GM21786 (cell line): ENCODE measurements around the gene BBOX1.
"Not testable (repeated sequence)": the region's sequence is repeated elsewhere in the genome, so short reads cannot be mapped to it uniquely, and the experiment has no call there.

Source experiments
- ATAC-seq: cut with Tn5 transposase; IDR thresholded peaks from one replicate; pipeline ENCODE4 v1.9.1; 2021; ENCODE audit not compliant: unreplicated experiment

Gene BBOX1

DNA sequence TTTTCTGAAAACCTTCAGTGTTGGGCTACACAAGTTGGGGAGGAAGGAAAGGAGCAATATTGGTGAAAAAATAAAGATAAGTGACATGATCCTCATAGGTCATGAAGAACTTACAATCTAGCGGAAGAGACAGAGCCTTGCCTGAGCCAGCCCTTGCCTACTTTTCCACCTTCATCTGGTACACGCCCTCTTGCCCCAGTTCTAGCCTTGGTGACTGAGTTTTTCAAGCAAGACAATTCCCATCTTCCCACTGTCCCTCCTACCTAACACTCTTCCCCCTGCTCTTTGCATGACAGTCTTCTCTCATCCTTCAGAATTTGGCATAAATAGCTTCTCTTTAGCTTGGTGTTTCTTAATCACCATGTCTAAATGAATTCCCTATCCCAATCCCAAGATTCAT, 42.6 kb downstream of the BBOX1 start:
- no peak for ATAC-seq

DNA sequence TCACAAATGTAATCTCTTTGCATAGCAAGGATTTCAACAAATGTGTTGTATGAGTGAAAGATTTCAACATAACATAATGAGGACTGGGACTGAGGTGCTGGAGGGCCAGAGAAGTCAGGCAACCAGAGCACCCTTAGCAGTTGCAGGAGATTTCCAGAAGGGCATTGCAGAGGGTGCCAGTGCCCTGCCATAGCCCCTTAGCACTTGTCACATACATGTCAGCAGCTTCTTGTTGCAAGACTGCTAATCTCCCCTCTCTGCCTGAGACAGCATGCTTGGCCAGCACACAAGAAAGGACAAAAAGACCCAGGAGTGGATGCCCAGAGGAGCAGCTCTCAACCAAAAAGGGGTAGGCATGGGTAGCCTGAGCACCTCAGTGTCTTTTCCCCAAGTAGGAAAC, 43.2 kb downstream of the BBOX1 start:
- no peak for ATAC-seq

DNA sequence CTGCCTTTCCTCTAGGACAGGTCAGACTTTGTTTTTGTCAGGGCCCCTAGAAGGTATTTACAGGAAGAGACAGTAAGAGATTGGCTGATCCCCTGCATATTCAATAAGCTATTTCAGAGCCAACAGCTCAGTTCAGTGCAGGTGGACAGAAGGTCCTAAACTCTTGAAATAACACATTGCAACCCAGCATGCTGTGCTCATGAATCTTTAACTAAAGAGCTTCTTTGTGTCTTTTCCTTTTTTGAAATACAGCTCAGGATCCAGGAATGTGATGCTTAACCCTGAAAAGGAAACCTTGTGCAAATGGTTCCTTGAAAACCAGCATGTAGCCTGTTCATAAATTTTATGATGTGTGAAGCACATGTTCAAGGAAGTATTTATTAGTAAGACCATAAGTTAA, 43.9 kb downstream of the BBOX1 start:
- ATAC-seq, result no peak

DNA sequence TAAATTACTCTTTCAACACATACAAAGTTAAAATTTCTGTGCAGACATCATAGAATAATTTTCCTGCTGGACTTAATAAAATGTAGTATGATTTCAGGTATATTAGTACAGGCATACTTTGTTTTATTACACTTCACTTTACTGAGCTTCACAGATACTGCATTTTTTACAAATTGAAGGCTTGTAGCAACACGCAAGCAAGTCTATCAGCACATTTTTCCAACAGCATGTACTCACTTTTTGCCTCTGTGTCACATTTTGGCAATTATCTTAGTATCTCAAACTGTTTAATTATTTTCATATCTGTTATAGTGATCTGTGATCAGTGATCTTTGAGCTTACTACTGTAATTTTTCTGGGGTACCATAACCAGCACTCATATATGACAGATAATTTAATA, 44.5 kb downstream of the BBOX1 start:
- no peak for ATAC-seq

DNA sequence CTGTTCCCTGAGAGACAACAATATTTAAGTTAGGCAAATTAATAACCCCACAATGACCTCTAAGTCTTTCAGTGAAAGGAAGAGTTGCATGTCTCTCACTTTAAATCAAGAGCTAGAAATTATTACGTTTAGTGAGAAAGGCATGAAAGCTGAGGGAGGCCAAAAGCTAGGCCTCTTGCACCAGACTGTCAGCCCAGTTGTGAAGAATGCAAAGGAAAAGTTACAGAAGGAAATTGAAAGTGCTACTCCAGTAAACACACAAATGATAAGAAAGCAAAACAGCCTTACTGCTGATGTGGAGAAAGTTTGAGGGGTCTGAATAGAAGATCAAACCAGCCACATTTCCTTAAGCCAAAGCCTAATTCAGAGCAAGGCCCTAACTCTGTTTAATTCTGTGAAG, 45.0 kb downstream of the BBOX1 start:
- ATAC-seq, result no peak

DNA sequence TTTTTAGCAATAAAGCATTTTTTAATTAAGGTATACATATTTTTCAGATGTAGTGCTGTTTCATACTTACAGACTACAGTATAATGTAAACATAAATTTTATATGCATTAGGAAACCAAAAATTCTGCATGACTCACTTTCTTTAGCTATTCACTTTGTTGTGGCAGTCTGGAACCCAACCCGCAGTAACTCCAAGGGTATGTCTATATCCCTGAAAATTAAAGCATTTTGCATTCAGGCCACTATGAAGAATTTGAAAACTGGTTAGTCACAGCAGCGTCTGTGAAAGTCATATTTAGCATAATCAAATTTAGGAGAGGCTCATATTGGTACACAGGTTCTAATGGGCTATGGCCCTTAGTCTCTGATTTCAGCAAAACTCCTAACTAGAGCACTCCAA, 46.8 kb downstream of the BBOX1 start:
- ATAC-seq, result no peak

DNA sequence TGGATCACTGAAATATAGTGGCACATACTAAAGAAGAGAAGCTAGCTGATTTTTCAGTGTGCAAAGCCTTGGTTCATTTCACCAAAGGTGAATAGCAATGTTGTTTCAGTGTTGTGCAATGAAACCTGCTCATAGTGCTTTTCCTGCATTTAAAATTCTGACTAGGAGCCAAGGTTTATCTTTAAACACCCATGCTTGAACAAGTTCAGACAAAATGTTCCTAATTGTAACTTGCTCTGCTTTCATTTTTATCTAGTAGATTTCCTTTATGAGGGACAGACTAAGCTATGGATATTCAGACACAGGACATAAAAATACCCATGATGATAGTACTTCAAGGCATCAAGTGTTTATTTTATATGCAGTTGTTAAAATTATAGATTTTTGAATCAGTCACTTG, 47.7 kb downstream of the BBOX1 start:
- ATAC-seq, result no peak

DNA sequence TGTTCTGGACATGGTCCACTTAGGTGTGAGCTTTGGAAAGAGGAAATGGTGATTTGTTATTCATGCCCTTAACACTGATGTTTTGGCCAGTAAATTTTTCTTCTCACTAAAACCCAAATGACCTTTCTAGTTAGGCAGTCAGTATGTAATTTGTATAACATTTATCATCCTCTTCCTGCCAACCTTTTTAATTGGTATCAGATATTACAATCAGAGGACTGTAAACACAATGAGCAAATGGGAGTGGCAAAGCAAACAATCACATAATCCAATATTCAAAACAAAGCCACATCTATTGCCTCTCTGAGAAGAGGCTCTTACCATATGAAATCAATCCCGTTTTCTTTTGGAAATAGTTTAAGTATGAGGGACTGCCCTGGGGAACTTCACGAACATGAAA, 49.1 kb downstream of the BBOX1 start:
- ATAC-seq, result no peak

DNA sequence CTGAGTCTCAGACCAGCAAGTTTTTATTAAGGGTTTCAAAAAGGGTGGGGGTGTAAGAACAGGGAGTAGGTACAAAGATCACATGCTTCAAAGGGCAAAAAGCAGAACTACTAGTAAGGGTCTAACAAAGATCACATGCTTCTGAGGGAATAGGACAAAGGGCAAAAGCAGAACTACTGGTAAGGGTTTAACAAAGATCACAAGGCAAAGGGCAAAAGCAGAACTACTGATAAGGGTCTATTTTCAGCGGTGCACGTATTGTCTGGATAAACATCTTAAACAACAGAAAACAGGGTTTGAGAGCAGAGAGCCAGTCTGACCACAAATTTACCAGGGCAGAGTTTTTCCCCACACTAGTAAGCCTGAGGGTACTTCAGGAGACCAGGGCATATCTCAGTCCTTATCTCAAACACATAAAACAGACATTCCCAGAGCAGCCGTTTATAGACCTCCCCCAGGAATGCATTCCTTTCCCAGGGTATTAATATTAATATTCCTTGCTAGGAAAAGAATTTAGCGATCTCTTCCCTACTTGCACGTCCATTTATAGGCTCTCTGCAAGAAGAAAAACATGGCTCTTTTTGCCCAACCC, 49.8 kb downstream of the BBOX1 start:
- ATAC-seq, result not testable (repeated sequence)

DNA sequence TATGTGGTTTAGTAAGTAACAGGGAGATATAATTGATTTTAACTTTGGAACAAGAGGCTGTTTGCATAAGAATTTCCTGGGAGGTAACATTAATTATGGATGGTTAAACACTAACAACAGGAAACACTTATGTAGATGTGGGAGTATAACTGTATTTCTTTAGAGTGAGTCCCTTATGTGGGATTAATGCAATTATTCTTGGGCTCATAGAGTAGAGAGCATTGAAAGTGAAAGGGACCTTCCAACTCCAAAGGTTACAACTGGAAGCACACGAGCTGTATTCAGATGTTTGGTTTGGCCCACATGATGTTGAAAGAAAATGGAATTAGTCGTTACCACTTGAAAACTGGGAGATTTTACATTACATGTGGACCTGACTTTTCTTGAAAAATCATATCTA, 53.5 kb downstream of the BBOX1 start:
- no peak for ATAC-seq

DNA sequence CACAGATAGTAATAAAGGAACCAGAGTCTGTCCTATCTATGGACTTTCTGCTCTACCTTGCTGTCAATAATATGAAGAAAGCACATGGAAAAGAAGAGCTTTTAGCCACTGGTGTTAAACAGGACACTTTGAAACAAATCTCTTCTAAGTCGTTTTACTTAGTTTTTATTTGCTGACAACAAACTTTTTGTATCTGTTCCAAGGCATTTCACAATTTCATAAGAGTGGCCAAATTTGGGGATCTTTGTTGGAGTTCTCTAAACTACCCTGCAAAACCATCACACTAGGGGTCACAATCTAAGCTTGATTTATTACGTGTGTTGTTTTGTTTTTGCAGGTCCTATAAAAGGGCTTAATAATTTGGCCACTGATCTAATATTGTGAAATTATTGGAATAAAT, 54.4 kb downstream of the BBOX1 start:
- ATAC-seq, result no peak

DNA sequence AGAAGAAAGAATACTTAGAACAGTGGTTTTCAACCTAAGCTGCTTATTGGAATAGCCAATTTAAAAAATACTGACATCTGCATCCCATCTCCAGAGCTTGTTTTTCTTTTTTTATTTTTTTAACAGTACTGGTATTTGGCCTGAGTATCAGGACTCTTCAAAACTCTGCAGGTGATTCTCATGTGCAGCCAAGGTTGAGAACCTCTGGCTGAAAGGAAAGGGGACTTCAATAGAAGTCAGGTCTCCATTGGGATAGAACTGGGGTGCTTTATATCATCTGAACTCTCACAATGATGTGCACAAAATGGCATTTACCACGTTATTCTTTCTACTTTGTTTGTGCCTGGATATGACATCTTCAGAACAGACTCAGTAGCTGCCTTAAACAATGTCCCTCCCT, 55.3 kb downstream of the BBOX1 start:
- ATAC-seq, result no peak

DNA sequence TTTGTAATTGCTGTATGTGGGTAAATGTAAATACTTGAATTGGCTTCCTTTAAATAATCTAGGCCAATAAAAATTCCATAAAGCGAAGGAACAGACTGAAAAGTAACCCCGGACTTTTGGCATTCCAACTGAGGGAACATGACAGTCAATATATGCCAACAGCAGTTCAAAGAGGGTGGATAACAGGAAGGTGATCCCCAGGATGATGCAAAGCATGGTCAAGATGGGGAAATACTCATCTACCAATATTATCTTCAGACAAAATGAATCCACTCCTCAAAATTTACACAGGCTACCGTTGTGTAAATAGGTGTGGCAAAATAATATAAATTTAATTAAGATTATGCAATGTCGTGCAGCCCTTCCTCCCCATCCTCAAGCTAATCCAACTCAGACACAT, 56.9 kb downstream of the BBOX1 start:
- ATAC-seq, result no peak

DNA sequence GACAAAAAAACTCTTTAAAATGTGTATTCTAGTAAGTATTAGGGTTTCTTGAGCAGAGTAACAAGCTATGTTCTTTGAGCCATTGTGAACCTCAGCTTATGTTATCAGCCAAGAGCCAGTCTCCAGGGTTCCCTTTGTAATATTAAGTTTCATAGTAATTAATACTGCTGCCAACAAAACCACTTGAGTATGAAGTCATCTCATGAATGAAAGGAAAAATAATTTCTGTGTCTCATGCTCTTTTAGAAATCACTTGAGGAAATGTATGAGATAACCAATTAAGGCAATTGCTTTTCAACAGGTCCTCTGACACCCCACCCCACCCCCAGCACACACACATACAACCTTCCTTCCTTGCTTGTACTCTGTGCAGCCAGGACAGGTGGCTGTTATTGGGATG, 59.9 kb downstream of the BBOX1 start:
- no peak for ATAC-seq

DNA sequence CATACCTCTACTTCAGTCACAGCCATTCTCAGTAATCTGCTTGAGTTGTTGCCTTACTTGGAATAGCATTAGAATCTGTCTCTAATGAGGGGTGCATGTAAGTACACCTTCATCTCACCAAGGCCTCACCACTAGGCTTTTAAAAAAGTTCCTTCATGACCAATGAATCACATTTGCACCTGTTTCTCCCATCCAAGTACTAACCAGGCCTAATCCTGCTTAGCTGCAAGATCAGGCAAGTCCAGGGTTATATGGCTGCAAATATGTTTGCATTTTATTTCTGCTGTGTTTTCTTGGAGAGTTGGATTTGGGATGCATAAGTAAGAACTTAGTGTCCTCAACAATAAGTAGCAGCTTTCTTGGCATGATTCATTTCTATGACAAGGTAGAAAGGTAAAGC, 66.9 kb downstream of the BBOX1 start:
- ATAC-seq, result no peak

DNA sequence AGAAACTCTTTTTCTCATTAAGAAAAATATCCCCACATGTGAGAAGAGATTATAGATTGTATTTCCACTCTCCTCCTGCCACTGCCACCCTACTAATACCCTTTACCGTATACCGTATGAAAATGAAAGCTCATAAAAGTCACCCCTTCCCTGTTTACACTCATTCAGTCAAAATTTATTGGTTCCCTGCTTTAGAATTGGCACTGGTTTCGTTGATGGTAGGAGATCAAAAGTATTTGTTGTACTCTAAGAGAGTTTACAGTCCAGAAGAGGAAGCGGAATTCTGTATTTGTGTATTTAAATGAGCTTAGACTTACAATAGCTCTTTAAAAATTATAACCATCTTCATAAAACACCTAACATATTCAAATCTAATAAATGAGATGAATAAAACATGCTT, 68.2 kb downstream of the BBOX1 start:
- ATAC-seq, result no peak

DNA sequence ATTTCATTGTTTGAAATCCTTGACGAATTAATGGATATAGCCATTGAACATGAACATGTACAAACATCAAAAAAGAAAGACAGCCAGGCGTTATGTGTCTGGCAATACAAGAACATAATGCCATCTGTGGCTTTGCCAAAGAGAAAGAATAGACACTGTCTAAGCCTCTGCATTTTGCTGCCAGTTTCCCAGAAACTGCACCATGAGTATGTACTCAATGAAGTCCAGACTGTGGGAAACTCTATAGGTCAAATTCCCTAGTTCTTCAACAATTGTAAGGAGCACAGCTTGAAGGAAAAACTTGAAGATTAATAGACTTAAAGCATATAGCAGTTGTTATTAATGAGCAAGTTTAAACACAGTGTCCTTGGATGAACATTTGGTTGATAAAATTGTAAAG, 71.3 kb downstream of the BBOX1 start:
- ATAC-seq, result no peak

DNA sequence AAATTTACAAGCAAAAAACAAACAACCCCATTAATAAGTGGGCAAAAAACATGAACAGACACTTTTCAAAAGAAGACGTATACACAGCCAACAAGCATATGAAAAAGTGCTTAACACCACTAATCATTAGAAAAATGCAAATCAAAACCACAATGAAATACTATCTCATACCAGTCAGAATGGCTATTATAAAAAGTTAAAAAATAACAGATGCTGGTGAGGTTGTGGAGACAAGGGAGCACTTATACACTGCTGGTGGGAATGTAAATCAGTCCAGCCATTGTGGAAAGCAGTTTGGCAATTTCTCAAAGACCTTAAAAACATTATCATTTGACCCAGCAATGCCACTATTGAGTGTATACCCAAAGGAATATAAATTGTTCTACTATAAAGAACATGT, 72.3 kb downstream of the BBOX1 start:
- ATAC-seq, result no peak

DNA sequence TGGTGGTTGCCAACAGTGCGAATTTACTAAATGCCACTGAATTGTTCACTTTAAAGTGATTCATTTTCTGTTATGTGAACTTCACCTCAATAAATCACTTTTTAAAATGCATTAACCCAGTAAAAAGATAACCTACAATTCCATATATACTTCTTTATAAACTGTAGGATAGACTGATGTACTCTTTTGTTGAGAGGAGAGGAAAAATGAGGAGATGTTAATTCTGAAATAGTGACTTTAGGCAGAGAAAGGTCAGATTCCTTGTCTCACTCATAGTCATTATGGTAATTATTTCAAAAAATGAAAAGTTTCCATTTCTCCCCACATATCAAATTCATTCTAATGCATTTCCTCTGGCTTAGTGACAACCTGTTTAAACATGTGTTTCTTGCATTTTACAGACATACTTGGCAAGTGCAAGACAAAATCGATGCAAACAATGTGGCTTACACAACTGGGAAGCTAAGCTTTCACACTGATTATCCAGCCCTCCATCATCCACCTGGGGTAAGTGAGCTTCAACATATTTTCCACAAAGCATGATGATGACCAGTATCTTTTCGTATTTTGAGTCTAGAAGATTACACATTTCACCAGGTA, 74.5 kb downstream of the BBOX1 start:
- ATAC-seq, result no peak

DNA sequence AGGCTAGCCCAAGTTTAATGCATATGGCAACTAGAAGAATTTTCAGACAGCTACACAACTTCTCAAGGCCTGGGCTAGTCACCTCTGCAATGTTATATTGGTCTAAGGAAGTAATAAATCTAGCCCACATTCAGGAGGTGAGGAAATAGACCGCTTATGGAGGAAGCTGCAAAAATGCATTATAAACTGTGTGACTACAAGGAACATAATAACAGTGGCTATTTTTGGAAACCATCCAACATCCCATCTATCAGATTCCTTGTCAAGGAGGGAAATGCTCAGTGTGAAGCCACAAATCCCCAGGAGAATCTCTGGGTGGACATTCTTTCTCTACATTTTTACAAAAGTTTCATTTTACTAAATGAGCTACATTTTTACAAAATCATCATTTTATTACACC, 76.1 kb downstream of the BBOX1 start:
- ATAC-seq, result no peak

DNA sequence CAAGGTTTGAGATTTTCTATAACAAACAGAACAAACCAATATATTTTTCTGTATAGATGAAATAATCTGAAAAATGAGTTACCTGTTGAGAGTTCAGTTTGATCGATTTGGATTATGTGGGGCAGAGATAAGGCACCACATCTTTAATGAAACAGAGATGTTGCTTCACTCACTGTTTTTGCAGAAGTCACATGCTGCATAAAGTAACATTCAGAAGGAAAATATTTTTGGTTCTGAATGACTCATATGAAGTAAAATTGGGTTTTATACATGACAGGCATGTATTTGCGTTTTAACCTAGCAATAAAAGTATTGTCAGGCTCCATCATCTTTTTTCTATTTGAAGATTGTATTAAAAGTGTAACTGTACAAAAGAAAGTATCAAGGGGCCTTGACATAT, 77.8 kb downstream of the BBOX1 start:
- ATAC-seq, result no peak

DNA sequence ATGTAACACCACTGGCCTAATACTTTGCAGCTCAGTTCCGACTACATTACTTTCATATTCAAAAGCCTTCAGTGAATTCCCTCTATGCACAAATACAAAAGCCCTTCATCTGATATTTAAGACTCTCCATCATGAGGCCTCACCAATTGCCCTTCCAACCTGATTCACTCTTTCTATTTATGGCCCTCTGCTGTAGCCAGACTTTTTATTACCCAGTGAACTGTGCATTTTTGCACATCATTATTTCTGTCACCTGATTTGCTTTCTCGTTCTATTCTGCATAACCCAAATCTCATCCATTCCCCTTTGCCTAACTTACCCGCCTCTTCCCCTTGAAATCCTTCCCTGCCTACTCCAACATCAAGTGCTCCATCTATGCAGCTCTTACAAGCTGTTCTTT, 78.3 kb downstream of the BBOX1 start:
- ATAC-seq, result no peak

DNA sequence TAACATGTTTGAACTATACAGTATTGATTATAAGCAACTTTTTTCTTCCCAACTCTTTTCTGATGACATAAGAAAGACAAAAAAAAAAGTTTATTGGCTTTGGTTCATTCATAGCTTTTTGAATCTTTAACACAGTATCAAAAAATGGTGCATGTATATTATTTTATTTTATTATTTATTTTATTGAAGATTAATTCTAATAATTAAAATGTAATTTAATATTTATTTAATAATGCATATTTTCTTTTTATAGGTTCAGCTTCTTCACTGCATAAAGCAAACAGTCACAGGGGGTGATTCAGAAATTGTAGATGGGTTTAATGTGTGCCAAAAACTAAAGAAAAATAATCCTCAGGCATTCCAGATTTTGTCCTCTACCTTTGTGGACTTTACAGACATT, 78.8 kb downstream of the BBOX1 start:
- no peak for ATAC-seq
